HepG2 (cell line): ENCODE data around the gene PIGV. TPM values are rescaled to one million over a fixed set of nuclear protein-coding genes. Genes with fewer than 3 reads are reported as not detected.
A peak's percentile ranks its signal among the peaks of the same experiment; 100 is the strongest.

Source experiments
- ARNT ChIP-seq: fragments of 450-650 bp; IDR thresholded peaks from 2 replicates; pipeline ENCODE4 v1.6.1; 2017
- DMAP1 ChIP-seq: IDR thresholded peaks from 2 replicates; pipeline ENCODE4 v1.6.1; 2016
- DNMT3B ChIP-seq: conservative IDR thresholded peaks from 2 replicates; pipeline ENCODE4 v1.6.1; 2016; ENCODE audit warnings: missing biosample characterization, control low read depth
- FOXA3 ChIP-seq: IDR thresholded peaks from 2 replicates; pipeline ENCODE4 v1.6.1; 2016; ENCODE audit warnings: missing genetic modification reagents, missing compliant biosample characterization
- HOXA9 ChIP-seq: sonication (generic); formaldehyde crosslinking; IDR thresholded peaks from 2 replicates; pipeline ENCODE4 v1.8.1; 2022; ENCODE audit warnings: missing genetic modification reagents, mild to moderate bottlenecking, moderate library complexity, borderline replicate concordance
- KAT2B ChIP-seq: fragments of 150-350 bp; IDR thresholded peaks from 2 replicates; pipeline ENCODE4 v1.6.1; 2014; ENCODE audit warnings: low read depth, low read length, borderline replicate concordance
- KAT8 ChIP-seq: IDR thresholded peaks from 2 replicates; pipeline ENCODE4 v1.6.1; 2016; ENCODE audit warnings: missing genetic modification reagents, missing compliant biosample characterization
- KLF11 ChIP-seq: IDR thresholded peaks from 2 replicates; pipeline ENCODE4 v1.6.1; 2016; ENCODE audit warnings: missing compliant biosample characterization
- MXD3 ChIP-seq: IDR thresholded peaks from 2 replicates; pipeline ENCODE4 v1.6.1; 2016; ENCODE audit warnings: mild to moderate bottlenecking, missing biosample characterization, missing genetic modification reagents
- NFATC3 ChIP-seq: sonication (generic); formaldehyde crosslinking; IDR thresholded peaks from 2 replicates; pipeline ENCODE4 v1.5.1; 2020; ENCODE audit warnings: mild to moderate bottlenecking, missing genetic modification reagents
- NFYC ChIP-seq: IDR thresholded peaks from 2 replicates; pipeline ENCODE4 v1.6.1; 2016; ENCODE audit warnings: missing genetic modification reagents, missing compliant biosample characterization
- NR2F2 ChIP-seq: IDR thresholded peaks from 2 replicates; pipeline ENCODE4 v1.6.1; 2012; ENCODE audit warnings: low read depth, inconsistent platforms, borderline replicate concordance
- PLRG1 ChIP-seq: fragments of 450-650 bp; conservative IDR thresholded peaks from 2 replicates; pipeline ENCODE4 v1.6.1; 2016
- RAD21 ChIP-seq: fragments of 450-650 bp; formaldehyde crosslinking; IDR thresholded peaks from 2 replicates; pipeline ENCODE4 v1.5.0; 2020; ENCODE audit warnings: mild to moderate bottlenecking
- RBM22 ChIP-seq: fragments of 200-400 bp; formaldehyde crosslinking; optimal IDR thresholded peaks from 2 replicates; pipeline ENCODE3; 2017; ENCODE audit warnings: mild to moderate bottlenecking, low read length, moderate library complexity
- SCMH1 ChIP-seq: sonication (generic); formaldehyde crosslinking; IDR thresholded peaks from 2 replicates; pipeline ENCODE4 v1.9.0; 2021; ENCODE audit warnings: missing genetic modification reagents, mild to moderate bottlenecking, borderline replicate concordance
- TCF7 ChIP-seq: sonication (generic); IDR thresholded peaks from 2 replicates; pipeline ENCODE4 v1.6.1; 2016; ENCODE audit warnings: antibody characterized with exemption, low read depth
- U2AF1 ChIP-seq: fragments of 200-400 bp; formaldehyde crosslinking; optimal IDR thresholded peaks from 2 replicates; pipeline ENCODE3; 2017; ENCODE audit warnings: mild to moderate bottlenecking, low read depth, low read length
- ZBTB26 ChIP-seq: IDR thresholded peaks from 2 replicates; pipeline ENCODE4 v1.6.1; 2016; ENCODE audit warnings: missing compliant biosample characterization, missing genetic modification reagents, borderline replicate concordance
- ZMYM3 ChIP-seq: sonication (generic); formaldehyde crosslinking; IDR thresholded peaks from 2 replicates; pipeline ENCODE4 v1.5.1; 2020; ENCODE audit warnings: mild to moderate bottlenecking, missing genetic modification reagents
- ZNF331 ChIP-seq: sonication (generic); formaldehyde crosslinking; IDR thresholded peaks from 2 replicates; pipeline ENCODE4 v1.4.0; 2020; ENCODE audit warnings: missing genetic modification reagents
- ZNF362 ChIP-seq: sonication (generic); formaldehyde crosslinking; IDR thresholded peaks from 2 replicates; pipeline ENCODE4 v1.4.0; 2020; ENCODE audit warnings: missing genetic modification reagents, mild to moderate bottlenecking, borderline replicate concordance
- ZNF432 ChIP-seq: sonication (generic); formaldehyde crosslinking; IDR thresholded peaks from 2 replicates; pipeline ENCODE4 v1.5.0; 2020; ENCODE audit warnings: missing genetic modification reagents, mild to moderate bottlenecking, borderline replicate concordance
- ZNF512 ChIP-seq: sonication (generic); formaldehyde crosslinking; IDR thresholded peaks from 2 replicates; pipeline ENCODE4 v1.4.0; 2020; ENCODE audit warnings: mild to moderate bottlenecking, missing genetic modification reagents
- ZNF552 ChIP-seq: sonication (generic); formaldehyde crosslinking; IDR thresholded peaks from 2 replicates; pipeline ENCODE4 v1.9.0; 2022; ENCODE audit warnings: missing genetic modification reagents, mild to moderate bottlenecking, borderline replicate concordance
- ZNF605 ChIP-seq: sonication (generic); formaldehyde crosslinking; IDR thresholded peaks from 2 replicates; pipeline ENCODE4 v1.8.0; 2022; ENCODE audit warnings: mild to moderate bottlenecking, missing genetic modification reagents
- ZNF766 ChIP-seq: sonication (generic); formaldehyde crosslinking; IDR thresholded peaks from 2 replicates; pipeline ENCODE4 v1.5.0; 2020; ENCODE audit warnings: missing genetic modification reagents, borderline replicate concordance
- ZNF772 ChIP-seq: sonication (generic); formaldehyde crosslinking; IDR thresholded peaks from 2 replicates; pipeline ENCODE4 v1.5.0; 2020; ENCODE audit warnings: mild to moderate bottlenecking, missing genetic modification reagents
- ZSCAN29 ChIP-seq: sonication (generic); formaldehyde crosslinking; conservative IDR thresholded peaks from 2 replicates; pipeline ENCODE4 v1.4.0; 2020; ENCODE audit warnings: mild to moderate bottlenecking, missing genetic modification reagents
- polyA plus RNA-seq, 8 experiments: library from polyadenylated mRNA; depleted of rRNA in 3 of 8; stranded (reverse) in 7 of 8; unstranded in 1 of 8; fragments of >200 nt; fragmentation: Illumina TruSeq in 4 of 8; extraction: Trizol in 4 of 8; gene quantifications; 2 replicates each; pipeline versions ENCODE4 v1.2.1 to v1.2.3, GENCODE V29; 2011 to 2016; ENCODE audit warnings: low read depth in 4 of 8, missing spikeins in 1 of 8, mixed read lengths in 1 of 8; ENCODE audit not compliant: insufficient read depth in 1 of 8
- total RNA-seq, 5 experiments: library from RNA; depleted of rRNA; stranded (reverse); fragments of >200 nt; fragmentation: Illumina TruSeq; extraction: Trizol; gene quantifications; 2 replicates each; pipeline ENCODE4 v1.2.3, GENCODE V29; 2016; ENCODE audit warnings: low read depth in 1 of 5

The PIGV gene
- total and polyA plus RNA-seq, 2 of the 13 experiments (the other 11 are each of a cell fraction or from before 2014, with no cell fraction given): 13.5 to 22.7 TPM

GRCh38 chr1:26784023-26784871 is 3.5 kb upstream of the PIGV start (continued):
- TF ChIP-seq ZNF362 (CRISPR knock-in tag) (no peak; the same call in 1 of the 2 replicates), RBM22 (peak; percentile 73), HOXA9 (no peak), TCF7 (no peak), ZSCAN29 (CRISPR knock-in tag) (no peak), NFATC3 (CRISPR knock-in tag) (no peak), MXD3 (no peak), KAT2B (no peak), ZNF605 (CRISPR knock-in tag) (peak; percentile 66; the same call in 1 of the 2 replicates), FOXA3 (peak; percentile 80), U2AF1 (no peak), ZNF331 (peak; percentile 48; the same call in 1 of the 2 replicates), SCMH1 (CRISPR knock-in tag) (no peak), ZNF432 (no peak), ZNF772 (CRISPR knock-in tag) (no peak; the same call in 1 of the 2 replicates), ZNF512 (no peak), ZNF552 (CRISPR knock-in tag) (no peak), RAD21 (CRISPR knock-in tag) (no peak), KLF11 (CRISPR knock-in tag) (peak; percentile 73; the same call in 1 of the 2 replicates), DNMT3B (0 out of 2 replicates have a peak, but pooled peaks have one; percentile 40), PLRG1 (no peak), ZBTB26 (CRISPR knock-in tag) (no peak), NFYC (CRISPR knock-in tag) (peak; percentile 73), ZNF766 (CRISPR knock-in tag) (no peak), DMAP1 (0 out of 2 replicates have a peak, but pooled peaks have one; percentile 45), KAT8 (CRISPR knock-in tag) (peak; percentile 61), ZMYM3 (peak; percentile 44; the same call in 1 of the 2 replicates), NR2F2 (peak; percentile 85; the same call in 1 of the 2 replicates), ARNT (no peak)
